Loucy (cell line): ENCODE data around the gene ADAMTS6.

Source experiments
- EZH2phosphoT487 ChIP-seq: fragments of 200-600 bp; IDR thresholded peaks from 2 replicates; pipeline ENCODE4 v1.6.1; 2018; ENCODE audit warnings: antibody characterized with exemption, mild to moderate bottlenecking, moderate library complexity, borderline replicate concordance
- TF ChIP-seq, protein P1 (sequence below): fragments of 200-600 bp; sonication (generic); conservative IDR thresholded peaks from 2 replicates; pipeline ENCODE4 v1.5.1; 2014; ENCODE audit warnings: mild to moderate bottlenecking, antibody characterized with exemption, low read length

DNA sequence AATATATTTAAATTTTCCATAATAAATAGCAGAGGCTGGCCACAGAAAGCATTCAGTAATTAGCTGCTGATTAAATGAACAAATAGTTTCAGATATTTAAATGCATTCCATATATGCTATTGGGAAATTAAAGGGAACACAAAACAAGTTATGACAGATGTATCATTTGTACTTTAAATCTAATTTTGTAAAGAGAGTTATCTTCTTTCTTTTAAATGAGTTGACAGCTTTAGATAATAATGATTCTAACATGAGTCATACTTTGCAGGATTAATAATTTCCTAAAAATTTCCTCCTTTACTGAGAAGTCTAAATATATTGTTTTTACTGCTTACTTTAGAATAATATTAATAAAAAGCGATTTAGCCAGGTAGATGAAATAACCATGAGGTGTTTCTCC, 320.1 kb downstream of the ADAMTS6 start:
- TF ChIP-seq, protein P1, sequence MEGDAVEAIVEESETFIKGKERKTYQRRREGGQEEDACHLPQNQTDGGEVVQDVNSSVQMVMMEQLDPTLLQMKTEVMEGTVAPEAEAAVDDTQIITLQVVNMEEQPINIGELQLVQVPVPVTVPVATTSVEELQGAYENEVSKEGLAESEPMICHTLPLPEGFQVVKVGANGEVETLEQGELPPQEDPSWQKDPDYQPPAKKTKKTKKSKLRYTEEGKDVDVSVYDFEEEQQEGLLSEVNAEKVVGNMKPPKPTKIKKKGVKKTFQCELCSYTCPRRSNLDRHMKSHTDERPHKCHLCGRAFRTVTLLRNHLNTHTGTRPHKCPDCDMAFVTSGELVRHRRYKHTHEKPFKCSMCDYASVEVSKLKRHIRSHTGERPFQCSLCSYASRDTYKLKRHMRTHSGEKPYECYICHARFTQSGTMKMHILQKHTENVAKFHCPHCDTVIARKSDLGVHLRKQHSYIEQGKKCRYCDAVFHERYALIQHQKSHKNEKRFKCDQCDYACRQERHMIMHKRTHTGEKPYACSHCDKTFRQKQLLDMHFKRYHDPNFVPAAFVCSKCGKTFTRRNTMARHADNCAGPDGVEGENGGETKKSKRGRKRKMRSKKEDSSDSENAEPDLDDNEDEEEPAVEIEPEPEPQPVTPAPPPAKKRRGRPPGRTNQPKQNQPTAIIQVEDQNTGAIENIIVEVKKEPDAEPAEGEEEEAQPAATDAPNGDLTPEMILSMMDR, result no peak
- no peak for TF ChIP-seq EZH2phosphoT487
